Measurements from ENCODE around the gene TRAM2.
A peak's percentile ranks its signal among the peaks of the same experiment; 100 is the strongest.

Gene TRAM2

DNA sequence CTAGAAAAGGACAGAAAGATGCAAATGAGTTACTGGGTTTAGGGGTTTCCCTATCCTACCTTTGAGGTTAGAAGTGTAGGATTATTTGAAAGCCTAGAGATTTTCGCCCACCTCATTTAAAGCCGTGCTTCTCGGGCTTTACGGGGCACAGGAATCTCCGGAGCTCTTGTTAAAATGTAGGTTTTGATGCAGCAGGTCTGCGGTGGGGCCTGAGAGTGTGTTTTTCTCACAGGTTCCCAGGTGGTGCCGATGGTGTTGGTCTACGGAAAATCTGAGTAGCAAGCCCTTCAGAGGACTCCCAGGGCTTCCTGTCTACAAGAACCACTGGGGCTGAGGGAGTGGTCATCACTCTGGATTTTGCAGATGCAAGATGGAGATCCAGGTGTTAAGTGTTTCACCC lies 47.5 kb downstream of the TRAM2 start:
- no peak for DNase-seq (ENCODE audit: low read depth in 2 of 2)

DNA sequence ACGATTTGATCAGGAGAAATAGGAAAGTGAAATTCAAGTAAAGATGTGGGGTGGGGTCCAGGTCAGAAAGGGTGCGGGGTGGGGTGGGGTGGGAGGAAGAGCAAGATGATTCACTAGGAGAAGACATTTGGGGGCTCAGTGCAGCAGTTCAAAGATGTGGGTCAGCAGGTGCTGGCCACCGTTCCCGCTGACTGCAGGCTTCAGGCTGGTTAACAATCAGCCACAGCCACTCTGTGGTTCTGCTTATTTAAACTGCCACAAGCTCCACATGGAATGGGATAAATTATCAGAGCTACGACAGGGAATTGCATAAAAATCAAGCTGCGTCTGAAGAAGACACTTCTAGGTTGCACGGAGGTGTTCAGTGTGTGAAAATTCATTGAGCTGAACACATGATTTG lies 49.4 kb downstream of the TRAM2 start:
- DNase-seq (ENCODE audit: low read depth in 2 of 2), result no peak

DNA sequence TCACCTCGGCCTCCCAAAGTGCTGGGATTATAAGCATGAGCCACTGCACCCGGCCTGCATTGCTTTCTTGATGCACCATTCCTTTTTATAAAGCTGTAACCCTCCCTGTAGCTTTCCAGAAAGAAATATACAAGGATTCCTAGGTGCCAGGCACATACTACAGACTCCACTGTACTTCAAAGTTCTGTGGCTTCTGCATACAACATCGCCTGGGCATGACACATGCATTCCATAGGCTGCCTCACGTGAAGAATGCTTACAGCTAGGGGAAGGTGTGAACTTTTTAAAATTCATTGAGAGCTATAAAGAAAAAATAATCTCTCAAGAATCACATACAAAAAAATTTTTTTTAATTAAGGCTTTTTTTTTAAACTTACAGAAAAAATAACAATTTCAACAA lies 50.2 kb downstream of the TRAM2 start:
- DNase-seq (ENCODE audit: low read depth in 2 of 2), result no peak

DNA sequence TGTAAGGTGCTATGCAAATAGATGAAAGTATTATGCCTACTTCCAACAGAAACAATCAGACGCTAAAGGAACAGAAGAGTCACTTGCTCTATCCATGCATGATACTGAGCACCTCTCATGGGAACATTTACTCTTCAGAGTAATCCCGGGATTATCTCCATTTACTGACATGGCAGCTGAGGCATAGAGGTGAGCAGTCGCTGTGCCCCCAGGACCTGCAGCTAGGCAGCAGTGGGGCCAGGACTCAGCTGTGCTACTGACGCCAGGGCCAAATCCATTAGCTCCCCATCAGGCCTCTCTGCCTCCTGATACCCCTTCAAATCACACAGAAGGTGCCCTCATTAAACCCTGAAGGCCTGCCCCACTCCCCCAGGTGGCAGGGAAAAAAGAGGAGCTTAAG lies 51.9 kb downstream of the TRAM2 start:
- no peak for DNase-seq (ENCODE audit: low read depth in 2 of 2)

DNA sequence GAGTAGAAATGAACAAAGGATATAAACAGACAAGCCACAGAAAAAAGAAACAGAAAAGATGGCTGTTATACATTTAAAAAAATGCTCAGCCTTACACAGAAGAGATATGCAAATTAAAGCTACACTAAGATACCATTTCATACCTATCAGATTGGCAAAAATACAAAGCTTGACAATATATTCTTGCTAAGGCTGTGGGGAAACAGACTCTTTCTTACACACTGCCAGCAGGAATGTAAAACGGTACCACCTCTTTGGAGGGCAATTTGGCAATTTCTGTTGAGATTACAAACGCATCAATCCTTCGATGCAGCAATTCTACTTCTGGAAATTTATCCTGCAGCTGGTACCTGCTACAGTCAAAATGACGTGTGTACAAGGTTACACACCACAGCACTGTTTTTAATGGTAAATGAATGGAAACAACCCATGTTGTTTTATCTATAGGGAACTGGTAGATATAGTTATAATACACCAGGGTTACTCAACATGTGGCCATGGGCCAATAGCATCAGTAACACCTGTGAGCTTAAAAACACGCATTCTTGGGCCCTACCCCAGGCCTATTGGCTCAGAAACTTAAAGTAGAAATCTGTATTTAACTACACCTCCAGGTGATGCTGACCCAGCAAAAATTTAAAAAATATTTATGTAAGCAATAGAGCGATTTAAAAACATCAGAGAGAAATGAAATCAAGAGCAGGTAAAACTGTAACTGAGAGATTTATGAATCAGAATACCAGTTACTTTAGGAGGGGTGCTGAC lies 53.3 kb downstream of the TRAM2 start:
- no peak for DNase-seq (ENCODE audit: low read depth in 2 of 2)

DNA sequence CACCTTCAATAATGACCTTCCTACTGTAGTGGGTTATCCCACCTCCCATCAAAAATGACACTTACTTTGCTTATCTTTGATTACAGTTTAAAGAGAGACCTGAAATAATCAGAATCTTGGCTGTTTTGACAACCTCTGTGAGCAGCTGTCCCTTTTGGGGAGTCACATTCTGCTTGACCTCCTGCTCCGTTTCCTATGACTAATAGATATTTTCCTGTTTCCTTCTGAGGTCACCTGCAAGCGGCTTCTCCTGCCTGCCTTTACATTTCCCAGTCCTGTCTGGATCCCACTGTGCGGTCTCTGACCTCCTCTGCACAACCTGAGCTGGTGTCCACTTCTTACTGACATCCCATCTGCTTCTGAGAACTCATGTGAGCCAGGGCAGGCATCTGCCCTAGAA lies 54.2 kb downstream of the TRAM2 start:
- DNase-seq (ENCODE audit: low read depth in 2 of 2), result no peak

DNA sequence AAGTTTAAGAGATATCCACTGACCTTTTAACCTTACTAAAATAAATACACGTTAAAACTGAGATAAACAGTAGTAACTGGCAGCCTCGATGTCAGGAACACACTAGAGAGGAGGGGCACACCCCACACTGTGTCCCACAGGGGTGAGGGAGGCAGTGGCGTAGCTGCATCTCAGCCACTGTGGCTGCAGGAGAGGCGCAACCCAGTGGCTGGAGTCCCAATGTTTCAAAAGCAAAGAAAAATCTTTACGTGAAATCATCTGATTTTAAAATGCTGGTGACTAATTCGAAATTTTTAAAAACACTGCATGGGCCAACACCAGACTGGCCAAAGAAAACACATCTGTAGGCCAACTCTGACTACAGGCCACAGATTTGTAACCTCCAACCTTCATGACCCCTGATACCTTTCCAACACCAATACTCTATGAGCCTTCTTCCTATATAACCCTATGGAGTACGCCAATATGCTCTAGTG lies 54.7 kb downstream of the TRAM2 start:
- DNase-seq (ENCODE audit: low read depth in 2 of 2), result no peak

DNA sequence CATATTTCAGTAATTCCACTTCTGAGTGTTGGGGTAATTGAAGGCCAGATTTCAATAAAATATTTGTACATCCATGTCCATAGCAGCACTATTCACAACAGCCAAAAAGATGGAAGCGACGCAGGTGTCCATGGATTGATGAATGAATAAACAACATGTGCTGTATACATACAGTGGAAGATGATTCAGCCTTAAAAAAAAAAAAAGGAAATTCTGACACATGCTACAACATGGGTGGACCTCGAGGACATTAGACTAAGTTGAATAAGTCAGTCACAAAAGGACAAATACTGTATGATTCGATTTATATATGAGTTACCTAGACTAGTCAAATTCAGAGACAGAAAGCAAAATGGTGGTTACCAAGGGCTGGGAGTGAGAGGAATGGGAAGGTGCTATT lies 57.2 kb downstream of the TRAM2 start:
- DNase-seq (ENCODE audit: low read depth in 2 of 2), result no peak

DNA sequence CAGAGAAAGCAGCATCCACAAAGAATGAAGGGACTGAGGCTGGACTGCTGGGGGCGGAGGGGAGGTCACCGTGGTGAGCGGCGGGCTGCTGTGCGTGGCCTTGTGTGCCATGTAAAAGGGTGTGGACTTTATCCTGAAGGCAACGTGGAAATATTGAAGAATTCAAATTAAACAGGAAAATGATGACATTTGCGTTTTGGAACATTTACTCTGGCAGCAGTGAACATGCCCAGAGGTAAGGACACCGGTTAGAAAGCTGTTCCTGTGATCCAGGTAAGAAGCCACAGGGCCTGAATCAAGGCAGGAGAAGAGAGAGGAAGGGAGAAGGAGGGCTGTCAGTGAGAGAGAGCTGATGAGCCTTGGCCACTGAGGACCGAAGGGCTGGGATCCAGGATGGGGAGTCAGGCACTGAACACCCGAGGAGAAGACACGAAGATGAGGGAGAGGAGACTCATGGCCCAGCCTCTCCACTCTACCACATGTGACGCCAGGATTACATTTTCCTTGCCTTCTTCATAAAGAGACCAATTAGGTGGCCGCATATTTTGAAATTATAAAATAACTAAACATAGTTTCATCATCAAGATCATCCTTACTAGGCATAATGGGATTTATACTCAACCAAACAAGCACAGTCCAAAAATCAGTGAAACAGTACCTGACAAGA lies 58.4 kb downstream of the TRAM2 start:
- no peak for DNase-seq (ENCODE audit: low read depth in 2 of 2)

DNA sequence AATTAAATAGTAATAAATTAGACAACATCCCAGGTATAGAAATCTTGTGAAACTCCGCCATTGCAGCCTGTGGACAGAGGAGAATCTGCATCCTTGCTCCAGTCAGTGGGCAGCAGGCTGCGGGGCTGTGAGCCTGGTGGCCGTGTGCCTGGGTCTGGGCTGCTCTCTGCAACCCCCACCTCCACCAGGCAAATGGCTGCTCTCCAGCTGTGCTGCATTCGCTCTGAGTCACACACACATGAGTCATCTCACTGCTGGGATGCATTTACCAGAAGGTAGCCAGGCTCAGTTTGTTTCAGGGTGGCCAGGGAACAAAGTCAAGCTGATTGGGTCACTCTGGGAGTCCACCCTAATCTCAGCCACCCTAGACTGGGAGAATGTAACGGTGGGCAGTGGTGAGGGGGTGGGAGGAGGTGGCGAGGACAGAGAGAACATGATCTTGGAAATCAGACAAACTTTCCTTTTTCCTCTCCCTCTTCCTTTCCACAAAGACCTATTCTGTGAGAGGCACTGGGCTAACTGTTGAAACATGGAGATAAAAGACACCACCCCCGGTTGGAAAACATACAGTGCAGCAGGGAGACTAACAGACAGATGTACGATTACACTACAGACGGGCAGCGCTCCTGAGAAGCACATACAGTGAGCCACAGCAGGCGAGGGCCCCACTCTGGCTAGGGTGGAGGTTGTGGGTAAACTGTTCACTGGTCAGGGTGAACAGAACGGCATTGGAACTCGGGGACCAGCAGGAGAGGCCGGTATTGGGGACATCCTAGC lies 59.2 kb downstream of the TRAM2 start:
- DNase-seq (ENCODE audit: low read depth in 2 of 2), result peak; percentile 38 to 44

DNA sequence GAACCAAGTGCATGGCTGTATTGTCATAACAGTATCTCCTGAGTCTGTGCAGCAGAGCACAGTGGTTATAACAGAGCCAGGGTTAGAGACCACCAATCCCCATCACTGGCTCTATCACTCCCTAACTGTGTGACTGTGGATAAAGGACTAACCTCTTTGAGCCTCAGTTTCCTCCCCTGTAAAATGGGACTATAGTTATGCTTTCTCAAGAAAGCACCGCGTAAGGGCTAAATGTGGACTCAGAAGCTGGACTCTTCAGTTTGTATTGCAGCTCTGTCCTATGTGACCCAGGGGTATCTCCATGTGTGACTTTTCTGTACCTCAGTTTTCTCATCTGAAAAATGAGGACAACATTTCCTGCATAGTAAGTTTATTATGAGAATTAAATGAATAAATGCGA lies 59.9 kb downstream of the TRAM2 start:
- no peak for DNase-seq (ENCODE audit: low read depth in 2 of 2)

DNA sequence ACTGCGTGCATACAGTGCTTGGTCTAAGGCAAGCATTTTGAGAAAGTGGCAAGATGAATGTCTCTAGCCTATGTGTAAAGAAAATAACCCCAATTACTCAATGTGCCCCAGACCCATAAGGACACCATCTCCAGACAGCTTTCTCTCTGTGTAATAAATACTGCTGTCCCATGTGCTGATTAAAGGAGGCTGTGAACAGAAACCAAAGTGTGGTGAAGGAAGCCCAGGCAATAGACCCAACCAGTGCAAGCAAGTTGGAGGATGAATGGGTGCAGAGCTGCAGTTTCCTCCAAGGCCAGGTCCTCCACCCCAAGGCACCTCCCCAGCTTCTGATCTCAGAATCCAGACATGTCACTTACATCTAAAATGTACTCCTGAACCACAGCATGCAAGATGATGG lies 60.6 kb downstream of the TRAM2 start:
- no peak for DNase-seq (ENCODE audit: low read depth in 2 of 2)

DNA sequence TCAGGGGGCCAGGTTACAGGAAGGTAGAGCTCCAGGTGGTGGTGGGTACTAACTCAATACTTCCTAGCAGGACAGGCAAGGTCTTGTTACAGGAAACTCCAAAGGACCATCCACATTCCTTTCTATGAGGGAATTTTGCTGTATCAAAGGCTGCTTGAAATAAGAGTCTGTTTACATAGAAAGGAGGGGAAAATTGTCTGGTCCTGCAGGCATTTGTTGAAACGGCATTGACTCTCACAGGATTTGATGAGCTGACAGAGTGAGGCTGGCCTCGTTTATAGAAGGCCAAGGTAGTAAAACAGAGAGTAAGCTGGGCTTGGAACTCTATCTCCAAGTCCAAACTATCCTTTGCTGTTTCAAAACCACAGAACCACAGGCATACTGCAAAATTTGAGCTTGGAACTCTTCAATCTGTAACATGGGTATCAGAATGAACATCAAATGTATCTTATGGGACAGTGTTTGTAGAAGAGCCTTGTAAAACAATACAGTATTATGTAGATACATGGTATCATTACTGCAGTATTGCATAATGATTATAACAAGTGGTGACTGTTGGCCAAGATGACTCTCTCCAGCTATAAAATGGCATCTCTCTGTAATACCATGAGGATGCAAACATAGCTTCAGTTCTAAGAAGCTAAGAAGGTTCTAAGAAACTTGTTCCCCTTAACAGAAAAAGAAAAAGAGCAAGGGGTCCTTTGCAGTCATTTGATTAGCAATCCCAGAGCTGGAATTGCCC lies 61.5 kb downstream of the TRAM2 start:
- no peak for DNase-seq (ENCODE audit: low read depth in 2 of 2)

DNA sequence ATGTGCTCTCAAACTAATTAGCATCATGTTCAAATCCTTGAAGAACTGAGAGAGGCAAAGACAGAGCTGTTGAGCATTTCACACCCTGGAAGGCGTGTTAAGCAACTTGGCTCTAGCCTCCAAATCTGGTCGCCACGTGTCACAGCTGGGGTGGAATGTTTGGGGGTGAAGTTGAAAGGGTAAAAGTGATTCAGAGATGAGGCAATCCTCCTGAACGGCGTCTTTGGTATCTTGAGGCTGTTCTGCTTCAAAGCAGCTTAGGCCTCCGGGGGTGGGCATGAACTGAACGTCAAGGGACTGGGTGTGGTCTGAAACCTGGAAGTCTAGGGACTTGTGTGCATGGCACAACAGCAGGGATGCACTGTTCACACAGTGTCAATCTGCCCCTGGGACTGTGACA lies 62.3 kb downstream of the TRAM2 start:
- DNase-seq (ENCODE audit: low read depth in 2 of 2), result peak in 1 of 2 donors; percentile 20

DNA sequence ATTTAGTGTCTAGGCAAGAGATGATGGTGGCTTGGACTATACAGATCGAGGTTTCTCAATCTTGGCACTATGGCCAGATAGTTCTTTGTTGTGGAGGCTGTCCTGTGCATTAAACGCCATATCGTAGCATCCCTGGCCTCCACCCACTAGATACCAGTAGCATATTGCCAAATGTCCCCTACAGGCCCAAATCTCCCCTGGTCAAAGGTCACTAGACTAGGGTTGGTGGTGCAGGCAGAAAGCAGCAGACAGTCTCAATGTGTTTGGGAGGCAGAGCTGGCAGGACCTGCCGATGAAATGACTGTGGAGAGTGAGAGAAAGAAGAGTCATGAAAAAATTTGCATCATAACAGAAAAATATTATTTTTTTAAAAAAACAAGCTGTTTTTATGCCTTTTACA lies 63.0 kb downstream of the TRAM2 start:
- DNase-seq (ENCODE audit: low read depth in 2 of 2), result no peak

DNA sequence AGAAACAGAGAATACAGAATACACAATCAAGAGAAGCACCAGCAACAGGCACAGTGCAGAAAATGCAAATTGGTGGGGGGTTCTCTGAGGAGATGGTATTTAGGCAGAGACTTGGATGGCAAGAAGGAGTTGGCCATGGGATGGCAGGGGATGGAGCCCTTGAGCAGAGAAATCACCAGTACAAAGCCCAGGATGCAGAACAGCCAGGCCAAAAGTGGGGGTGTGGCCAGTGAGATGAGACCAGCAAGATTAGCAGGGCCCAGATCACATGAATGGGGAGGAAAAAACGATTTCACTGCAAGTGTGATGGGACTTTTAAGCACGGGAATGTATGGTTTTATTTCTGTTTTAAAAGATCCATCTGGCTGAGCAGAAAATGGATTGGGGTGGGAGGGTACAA lies 63.4 kb downstream of the TRAM2 start:
- DNase-seq (ENCODE audit: low read depth in 2 of 2), result no peak

DNA sequence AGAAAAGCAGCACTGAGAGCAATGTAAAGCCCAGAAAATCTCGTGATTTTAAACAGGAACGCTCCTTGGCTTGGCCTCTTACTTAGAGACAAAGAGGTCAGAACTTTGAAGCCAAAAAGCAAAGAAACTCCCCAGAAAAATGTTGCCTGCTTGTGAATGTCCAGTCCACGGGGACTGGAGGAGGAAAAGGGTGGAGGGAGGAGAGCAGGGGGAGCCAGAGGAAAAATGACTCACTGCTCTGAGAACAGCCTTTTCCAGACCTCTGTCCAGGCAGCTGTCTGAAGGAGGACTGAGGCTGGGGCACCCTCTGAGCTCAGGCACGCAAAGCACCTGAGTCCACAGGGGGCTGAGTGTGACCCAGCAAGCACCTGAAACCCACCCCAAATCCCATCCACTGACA lies 64.7 kb downstream of the TRAM2 start:
- no peak for DNase-seq (ENCODE audit: low read depth in 2 of 2)

DNA sequence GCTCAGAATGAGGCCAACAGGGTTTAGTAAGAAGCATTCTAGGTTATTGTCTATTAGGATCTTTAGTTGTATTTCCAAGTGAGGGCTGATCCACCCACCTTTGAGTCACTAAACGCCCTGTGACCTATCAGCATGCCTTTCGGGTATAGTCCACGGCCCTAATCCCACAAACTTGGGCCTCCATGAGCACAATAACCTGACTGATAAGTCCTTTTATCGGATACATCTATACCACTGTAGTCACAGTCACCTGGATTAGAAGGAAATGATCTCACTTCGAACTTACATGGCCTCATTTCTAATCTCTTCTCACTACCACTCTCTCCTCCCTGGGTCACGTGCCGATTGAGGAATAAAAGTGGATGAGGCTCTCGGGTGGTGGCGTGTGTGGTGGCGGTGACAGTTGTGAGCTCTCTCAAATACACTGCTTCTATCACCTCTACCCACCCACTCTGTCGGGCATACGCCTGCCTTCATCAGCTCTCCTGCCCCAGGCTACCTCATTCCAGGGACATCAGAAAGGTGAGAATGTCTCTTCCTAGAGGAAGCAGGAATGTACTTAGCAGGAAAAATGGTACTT lies 65.2 kb downstream of the TRAM2 start:
- no peak for DNase-seq (ENCODE audit: low read depth in 2 of 2)

DNA sequence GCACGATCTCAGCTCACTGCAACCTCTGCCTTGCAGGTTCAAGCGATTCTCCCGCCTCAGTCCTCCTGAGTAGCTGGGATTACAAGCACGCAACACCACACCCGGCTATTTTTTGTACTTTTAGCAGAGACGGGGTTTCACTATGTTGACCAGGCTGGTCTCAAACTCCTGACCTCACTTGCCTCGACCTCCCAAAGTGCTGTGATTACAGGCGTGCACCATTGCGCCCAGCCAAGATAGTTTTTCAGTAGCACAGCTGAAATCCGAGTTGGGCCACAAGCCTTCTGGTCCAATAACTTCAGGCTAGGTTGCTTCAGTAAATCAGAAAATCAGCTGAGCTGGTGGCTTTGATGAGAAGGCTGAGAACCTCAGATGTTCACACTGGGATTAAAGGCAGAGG lies 65.7 kb downstream of the TRAM2 start:
- DNase-seq (ENCODE audit: low read depth in 2 of 2), result no peak

DNA sequence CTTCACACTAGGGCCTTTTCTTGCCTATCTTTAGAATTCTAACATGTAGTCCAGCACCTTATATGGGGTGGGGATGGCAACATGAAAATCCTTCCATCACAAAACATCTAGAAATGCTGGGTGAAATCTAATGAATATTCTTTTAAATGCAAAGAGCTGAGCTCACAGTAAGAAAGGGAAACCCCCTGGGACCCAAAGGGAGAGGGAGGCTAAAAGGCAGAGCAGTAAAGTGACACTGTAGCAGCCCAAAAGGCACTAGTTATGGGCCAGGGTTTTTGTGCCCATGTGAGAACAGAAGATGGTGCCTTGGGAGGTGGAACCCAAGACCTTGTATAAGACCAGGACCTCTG lies 66.7 kb downstream of the TRAM2 start:
- no peak for DNase-seq (ENCODE audit: low read depth in 2 of 2)

DNA sequence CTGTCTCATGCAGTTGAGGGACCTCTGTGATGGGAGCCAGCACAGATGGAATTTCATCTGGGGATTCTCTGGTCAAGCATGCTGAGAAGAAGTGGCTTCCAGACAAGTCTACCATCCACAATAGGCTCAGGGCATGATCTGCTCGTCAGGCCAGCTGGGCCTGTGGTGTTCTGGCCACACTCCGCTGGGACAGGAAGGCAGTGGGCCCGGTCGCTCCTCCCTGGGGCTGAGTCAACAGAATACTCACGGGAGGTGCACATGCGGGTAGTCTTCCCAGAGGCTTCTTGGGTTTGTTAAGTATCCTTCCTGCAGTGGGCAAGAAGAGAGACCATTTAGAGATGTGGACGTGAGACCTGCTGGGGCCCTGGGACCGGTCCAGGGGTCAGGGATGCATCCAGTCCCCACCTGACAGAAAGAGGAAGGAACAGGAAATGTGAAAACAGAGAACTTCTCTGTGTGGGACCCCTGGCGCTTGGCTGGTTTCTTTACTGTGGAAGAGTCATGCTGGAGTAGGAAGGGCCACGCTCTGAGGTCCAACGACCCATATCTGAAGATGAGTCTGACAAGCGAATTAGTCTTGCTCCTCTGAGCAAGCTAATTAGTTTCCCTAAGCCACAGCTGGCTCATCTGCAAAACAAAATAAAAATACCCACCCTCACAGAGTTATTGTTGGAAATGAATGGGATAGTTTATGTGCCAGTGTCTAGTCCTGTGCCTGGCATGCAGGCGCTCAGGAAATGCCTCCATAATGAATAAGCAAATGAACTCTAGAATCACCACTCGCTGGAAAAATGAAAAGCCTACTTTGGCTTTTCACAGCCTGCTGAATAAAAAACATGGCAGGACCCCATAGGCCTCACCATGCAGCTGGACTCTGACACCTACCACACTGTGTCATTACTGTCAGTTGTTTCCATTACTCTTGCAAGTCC lies 67.3 kb downstream of the TRAM2 start:
- no peak for DNase-seq (ENCODE audit: low read depth in 2 of 2)
